HG03095 (cell line): Measurements from ENCODE around the gene BAHCC1.

Source experiments
- ATAC-seq: cut with Tn5 transposase; IDR thresholded peaks from one replicate; pipeline ENCODE4 v1.9.1; 2021; ENCODE audit warnings: moderate library complexity; ENCODE audit not compliant: unreplicated experiment

Gene BAHCC1

DNA sequence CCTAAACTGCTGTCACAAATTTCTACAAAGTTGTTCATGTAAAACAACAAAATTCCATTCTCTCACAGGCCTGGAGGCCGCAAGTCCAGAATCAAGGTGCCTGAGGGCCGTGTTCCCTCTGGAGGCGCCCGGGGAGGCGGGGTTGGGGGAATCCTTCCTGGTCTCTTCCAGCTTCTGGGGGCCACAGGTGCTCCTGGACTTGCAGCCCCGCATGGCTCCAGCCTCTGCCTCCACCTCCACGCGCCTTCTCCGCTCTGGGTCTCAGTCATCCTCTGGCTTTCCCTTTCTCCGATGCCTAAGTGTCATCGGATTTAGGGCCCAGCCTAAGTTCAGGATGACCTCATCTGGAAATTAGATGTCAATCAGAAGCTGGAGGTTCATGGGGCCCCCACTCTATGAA lies 28.6 kb upstream of the BAHCC1 start:
- no peak for ATAC-seq

DNA sequence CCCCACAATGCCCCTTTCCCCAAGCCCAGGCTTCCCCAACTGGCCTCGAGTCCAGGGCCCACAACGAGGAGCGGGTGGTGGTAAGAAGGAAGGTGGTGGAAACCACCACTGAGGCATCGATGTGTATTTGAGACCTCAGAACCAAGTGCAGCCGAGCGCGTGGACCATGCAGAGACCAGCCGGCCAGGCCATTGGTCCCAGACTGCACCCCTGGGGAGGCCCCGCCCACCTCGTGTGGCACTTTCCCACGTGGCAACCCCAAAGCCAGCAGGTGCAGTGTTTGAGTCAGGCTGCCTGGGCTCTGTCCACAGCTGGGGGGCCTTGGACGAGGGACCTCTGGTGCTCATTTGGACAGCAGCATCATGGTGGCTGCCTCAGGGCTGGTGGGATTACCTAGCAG lies 28.1 kb upstream of the BAHCC1 start:
- no peak for ATAC-seq

DNA sequence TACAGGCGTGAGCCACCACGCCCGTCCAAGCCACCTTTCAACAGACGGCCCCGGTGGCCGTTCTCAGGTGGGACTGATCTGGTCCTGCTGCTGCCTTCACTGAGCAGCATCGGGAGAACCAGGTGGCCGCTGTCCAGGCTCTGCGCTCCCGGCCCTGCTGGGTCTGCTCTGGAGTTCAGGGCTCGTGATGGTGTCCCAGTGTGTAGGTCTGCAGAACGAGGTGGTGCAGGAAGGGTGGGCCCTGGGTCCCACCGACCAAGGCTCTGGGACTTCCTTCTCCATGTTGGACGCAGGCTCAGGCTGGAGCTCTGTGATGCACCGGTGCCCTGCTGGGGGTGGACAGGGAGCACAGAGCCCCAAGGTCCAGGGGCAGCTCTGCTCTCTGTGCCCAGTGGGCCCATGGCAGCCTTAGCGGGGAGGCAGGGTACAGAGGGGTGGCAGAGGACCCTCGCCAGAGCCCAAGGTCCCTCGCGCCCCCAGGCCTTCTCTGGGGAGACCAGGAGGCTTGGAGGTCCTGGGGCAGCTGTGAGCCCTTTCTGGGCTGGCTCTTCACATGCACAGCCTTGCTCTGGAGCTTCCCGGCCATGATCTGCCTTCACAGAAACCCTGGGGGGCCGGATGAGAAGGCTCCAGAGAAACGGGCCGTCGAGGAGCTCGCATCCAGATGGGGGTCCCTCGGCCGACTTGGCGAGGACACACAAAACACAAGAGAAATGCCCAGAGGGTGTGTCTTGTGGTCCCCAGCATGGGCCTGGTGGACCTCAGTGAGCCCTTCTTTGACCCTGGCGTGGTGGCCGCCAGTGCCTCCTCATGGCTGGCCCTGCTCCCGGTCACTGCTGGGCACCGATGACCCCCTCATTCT lies 26.9 kb upstream of the BAHCC1 start:
- no peak for ATAC-seq

DNA sequence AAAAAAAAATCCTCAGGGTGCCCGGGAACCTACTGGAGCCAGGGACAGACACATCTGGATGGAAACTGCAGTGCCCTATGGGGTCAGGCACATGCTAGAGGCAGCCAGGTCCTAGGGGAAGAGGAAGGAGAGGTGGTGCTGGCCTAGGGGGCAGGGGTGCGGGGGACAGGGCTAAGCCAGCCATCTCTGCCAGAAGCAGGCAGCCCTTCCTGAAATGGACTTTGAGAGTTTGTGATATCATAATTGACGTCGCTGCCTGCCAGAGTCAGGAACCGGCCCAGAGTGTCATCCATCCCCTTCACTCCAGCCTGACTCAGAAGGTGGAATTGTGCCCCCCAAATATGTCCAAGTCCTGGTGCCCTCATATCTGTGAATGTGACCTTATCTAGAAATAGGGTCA lies 25.0 kb upstream of the BAHCC1 start:
- ATAC-seq = no peak

DNA sequence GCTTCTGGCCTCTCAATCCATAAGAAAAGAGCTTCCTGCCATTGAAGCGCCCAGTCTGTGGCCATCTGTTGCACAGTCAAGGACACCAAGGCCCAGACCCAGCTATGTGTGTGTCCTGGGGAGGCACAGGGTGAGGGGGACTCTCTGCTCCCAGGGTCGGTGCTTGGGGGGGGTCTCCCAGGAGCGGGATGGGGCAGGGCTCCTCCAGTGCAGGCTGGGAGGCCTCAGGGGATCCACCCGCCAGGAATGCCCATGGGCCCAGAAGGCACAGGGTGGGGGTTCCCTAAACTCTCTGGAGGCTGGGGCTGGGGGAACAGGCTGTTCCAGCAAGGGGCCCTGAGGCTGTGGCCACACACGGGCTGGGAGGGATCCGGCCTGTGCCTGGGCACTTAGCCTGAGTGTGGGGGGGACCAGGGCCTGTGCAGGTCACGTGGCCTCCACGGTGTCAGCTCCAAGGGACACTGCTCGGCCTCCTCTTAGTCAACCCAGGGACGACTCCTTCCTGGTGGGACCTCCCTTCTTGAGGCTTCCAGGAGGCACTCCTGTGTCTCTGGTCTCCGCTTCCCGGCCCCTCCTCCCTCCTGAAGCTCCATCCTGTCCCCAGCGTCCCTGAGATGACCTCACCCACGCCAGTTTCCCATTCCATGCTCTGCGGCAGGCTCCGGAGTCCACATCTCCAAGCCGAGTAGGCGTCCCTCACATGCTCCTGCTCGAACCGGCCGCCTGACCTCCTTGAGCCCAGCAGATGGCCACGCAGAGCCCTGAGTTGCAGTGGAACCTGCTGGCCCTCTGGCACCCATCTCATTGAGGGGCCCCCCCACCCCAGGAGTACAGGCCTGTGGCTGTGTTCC lies 23.1 kb upstream of the BAHCC1 start:
- no peak for ATAC-seq

DNA sequence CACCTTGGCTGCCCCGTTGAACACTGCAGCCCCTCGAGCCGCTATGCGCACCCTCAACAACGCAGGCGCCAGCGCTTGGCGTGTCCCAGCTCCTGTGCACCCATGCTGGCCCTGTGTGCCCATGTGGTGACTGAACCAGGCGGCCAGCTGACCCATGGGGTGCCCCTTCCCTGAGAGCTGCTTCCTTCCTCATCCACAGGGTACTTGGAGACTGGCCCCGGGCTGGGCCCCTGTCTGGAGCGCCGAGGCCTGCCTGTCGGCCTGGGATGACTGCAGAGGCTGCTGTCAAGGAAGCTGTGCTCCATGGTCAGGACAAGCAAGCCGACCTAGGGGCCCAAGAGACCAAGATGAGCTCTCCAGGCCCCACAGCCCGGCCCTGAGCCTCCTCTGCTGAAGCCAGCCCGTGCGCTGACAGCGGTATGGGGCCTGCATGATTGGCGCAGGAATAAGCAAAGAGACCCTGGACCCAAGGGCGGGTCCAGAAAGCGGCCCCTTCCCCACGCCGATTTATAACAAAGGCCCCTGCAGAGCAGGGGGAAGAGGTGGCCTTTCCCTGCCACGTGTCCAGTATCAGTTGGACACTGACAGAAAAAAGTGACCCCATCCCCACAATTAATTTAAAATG lies 21.6 kb upstream of the BAHCC1 start:
- ATAC-seq = no peak

DNA sequence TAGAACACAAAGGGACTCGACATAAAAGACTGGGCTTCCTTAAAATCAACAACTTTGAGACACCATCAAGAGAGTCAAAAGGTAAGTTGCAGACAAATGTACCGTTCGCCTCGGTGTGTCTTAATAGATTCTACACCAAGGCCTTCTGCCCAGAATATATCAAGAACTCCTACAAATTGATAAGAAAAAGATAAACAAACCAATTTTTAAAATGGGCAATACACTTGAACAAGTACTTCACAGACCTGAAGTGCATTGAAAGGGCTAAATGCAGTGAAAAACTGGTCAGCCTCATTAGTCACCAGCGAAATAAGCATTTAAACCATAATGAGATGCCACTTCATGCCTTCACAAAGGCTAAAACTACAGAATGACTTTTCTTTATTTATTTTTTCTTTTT lies 20.4 kb upstream of the BAHCC1 start:
- no peak for ATAC-seq

DNA sequence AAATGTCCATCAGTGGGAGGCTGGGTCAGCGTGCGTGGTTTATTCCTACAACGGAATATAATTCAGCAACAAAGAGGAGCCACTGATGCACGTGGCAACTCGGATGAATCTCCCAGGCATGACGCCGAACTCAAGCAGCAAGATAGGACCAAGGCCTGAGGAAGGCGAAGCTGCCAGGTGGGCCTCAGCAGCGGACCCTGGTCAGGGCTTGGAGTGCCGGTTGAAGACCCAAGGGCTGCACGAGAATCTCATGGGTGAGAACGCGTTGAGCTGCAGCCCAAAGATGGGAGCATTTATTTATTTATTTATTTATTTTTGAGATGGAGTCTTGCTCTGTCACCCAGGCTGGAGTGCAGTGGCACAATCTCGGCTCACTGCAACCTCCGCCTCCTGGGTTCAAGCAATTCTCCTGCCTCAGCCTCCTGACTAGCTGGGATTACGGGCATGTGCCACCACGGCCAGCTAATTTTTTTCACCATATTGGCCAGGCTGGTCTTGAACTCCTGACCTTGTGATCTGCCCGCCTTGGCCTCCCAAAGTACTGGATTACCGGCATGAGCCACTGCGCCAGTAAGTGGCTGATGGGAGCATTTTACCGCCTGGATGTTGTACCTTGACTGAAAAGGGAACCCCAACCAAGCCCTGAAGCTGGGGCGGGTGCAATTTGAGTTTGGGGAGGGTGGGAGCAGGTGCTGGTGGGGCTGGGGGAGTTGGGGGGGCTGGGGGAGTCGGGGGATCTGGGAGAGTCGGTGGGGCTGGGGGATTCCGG lies 18.1 kb upstream of the BAHCC1 start:
- ATAC-seq = no peak

DNA sequence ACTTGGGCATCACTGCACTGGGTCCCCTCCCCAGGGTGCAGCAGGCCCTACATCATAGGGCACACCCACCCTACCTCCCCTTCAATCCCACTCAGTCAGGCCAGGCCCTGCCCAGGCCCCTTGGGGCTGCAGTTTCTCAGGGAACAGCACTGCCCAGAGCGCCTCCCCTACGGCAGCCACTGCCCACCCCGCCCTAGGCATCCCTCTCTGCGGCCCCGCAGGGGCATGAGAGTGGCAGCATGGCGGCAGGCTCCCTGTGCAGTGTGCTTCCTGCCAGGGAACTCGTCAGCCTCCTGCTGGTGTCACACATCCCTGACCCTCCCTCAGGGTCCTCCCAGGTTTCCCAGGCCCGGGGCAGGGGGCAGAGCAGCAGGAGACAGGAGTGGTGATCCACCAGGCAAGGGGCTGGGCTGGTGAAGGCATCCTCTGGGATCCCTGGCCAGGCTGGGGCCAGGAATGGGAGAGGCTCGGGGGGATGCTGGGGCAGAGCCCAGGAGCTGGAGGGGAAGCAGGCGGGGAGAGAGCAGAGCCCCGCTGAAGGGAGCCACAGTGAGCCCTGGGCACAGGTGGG lies 16.2 kb upstream of the BAHCC1 start:
- ATAC-seq = no peak

DNA sequence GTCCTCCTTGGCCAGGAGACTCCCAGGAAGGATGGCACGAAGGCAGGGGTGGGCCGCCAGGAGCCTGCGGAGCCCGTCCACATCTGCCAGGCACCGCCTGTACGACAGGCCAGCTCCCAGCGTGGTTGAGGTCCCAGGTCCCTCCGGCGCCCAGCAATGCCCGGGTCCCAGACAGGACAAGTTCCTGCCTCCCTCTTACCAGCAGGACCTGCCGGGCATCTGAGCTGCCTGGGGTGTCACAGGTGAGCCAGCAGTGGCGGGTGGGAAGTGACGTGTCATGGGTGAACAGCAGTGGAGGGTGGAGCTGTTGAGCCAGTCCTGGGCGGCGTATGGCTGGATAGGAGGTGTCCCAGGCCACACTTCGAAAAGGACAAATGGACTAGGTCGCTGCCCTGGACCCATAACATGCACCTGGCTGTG lies 15.7 kb upstream of the BAHCC1 start:
- ATAC-seq = no peak

DNA sequence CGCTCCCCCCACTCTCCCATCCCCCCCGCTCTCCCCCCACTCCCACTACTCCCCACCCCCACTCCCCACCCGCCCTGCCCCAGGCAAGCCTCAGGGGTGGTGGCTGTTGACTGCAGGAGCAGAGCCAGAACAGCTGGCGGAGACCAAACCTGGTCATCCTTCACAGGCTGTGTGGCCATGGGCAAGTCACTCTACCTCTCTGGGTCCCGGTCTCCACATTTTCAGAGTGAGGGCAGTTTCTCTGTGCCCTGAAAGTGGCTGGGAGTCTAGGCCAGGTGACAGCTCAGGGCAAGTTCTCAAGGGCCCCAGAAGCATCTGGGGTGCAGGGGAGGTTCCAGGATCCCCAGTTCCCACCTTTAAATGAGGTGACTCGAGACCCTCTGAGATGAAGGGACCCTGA lies 15.1 kb upstream of the BAHCC1 start:
- no peak for ATAC-seq

DNA sequence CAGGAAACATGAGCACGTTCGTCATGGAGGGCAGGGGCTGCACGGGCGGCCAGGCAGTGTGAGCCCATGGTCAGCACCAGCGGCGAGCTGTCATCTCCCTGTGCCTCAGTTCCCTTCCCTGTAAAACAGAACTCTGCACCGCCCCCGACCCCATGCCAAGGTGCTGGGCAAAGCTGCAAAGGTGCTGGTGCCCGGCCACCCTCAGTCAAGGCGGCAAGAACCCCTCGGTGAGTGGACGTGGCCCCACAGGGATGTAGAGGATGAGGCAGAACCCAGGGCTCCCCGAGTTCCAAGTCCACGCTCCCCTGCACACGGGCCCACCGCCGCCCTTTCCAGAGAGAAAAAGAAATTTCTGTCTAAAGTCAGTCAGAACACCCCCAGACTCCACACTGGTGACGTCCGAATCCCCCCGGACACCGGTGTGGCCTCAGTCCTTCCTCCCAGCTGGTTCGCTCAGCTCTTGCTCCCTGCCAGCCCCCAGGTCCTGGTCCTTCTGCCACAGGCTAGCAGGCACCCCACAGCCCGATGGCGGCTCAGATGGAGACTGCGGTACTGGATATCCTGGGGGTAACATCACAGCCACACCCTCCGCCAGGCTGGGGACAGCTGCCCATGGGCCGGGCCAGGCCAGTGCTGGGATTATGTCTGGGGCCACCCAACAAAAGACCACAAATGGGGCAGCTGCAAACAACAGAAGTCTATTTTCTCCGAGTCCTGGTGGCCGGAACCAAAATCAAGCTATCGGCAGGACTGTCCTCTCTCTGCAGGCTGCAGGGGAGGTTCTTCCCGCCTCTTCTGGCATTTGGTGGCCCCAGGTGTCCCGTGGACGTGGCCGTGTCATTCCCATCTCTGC lies 14.4 kb upstream of the BAHCC1 start:
- no peak for ATAC-seq

DNA sequence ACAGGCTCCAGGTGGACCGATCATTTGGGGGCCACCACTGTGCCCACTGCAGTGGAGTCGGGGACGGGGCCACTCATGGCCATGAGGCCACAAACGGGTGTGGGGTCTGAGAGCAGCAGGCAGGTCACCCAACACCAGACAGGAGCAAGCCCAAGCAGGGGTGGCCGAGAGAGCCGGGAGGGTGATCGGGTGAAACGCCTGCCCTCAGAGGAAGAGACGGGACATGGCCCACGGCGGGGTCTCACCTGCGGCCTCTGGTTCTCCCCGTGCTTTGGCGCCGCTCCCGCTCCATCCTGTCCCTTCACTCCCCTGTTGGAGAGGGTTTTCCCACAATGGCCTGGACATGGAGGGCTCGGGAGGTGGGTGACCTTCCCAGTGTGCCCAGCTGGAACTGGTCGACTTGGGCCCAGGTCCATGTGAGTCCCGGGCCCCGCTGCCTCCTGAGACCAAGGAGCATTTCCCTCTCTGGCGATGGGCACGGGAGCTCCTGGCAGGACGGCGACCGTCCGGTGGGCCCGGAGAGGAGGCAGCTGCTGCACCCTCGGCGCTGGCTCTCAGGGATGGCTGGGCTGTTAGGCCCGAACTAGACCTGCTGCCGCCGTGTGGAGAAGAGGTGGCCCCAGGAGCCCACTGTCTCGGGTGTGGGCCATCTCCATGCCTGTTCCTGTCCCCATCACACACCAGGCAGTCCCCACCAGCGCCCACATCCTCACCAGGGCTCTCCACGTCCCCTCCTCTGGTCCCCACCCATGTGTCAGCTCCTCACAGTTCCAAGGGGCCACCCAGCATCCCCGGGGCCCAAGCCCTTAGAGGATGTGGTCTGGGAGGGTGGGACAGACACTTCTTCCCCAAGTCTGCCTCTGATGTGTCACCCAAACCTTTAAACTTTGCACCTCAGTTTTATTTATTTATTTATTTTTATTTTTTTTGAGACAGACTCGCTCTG lies 13.4 kb upstream of the BAHCC1 start:
- no peak for ATAC-seq

DNA sequence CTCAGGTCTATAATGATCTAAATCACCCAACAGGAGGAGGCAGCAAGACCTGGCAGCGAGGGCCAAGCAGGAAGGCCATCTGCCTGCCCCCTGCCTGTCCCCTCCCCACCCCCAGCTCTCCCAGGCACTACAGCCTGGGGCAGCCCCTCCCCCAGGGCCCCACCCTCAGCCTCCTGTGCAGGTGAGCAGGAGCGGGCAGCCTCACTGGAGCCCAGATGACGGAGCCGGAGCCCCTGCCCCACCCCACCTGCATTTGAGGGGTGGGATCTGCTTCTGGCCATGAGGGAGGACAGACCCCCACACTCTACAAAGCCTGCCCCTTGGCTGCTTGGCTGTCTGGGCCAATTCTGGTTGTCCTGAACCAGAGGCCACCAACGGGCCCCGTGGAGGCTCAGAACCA lies 12.4 kb upstream of the BAHCC1 start:
- ATAC-seq = no peak

DNA sequence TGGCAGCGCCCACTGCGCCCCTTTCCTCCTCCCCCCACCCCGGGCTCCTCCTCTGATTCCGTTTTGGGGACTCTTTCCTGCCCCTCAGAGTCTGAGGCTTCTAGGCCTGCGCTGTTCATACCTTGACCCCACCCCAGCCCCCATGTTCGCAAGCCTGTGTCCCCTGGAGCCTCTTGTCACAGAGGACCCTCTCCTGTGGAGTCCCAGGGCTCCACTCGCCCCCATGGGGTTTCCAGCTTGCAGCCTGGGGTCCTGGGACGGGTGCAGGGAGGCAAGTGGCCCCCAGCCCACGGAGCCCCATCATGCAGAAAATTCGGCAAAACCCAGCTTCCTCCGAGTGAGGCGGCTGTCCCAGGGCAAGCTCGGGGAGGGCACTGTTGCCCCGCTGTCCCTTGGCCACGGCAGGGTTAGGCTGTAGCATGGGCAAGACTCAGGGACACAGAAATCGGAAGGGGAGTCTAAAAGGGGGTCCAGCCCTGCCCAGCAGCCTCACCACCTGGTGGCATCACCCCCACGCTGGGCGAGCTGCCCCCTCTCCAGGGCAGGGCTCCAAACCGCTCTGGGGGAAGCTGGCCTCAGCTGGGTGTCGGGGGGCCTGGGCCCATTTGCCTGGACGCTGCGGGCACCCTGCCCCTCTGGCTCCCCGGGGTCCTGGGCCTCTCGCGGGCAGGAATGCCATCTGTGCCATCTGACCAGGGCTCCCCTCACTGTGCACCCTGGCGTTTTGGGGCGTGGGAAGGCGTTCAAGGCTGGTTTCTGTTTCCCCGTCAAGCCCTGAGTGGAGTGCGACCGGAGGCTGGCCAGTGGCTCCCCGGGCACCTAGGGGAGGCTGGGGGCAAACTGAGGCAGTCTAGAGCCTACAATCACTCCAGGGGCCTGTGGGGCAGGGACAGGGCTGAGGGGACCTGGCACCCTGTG lies 11.5 kb upstream of the BAHCC1 start:
- ATAC-seq = no peak

DNA sequence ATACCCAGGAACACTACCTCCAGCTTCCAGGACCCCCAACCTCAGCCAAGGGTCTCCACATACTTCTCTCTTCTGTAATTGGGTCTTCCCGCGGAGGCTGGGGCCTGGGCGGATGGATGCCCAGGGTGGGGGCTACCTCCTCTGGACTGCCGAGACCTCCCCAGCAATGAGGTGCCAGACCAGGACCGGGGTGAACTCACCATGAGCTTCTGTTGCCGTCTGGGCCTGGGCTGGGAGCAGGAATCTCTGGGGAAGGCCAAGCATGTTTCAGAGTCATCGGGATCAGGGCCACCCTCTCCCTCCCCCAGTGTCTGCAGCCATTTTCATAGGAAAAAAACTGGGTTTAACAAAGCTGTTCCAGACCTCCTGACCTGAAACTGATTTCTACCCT lies 10.3 kb upstream of the BAHCC1 start:
- no peak for ATAC-seq

DNA sequence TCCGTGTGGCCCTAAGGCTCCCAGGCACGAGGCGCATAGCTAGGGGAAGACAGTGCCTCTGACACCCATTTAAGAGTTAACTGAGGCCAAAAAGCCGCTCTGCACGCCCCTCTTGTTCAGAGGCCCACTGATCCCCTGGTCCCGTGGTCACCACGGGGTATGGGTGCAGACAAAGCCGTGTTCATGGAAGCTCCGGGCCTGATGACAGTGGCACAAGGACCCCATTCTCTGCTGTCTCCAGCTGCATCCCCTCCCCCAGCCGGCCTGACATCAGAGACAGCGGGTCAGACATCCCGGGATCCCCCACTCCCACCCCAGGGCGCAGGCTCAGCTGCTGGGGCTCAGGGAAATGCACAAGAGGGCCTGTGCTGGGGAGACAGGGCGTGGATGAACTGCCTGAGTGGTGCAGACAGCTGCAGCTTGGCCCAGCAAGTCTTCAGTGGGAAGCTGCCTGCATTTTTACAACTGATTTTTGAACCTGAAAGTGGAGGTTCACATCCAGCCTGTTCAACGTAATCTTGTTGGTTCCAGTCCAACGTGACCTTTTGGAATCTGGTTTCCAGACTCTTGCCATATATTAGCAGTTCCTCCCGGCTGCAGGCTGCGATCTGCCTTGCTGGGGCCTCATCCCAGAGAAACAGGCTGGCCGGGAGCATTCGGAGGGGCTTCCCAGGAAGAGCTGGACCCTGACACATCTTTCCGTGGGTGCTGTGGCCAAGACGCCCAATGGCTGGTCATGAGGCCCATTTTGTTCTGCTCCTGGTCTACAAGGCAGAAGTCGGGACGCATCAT lies 9.7 kb upstream of the BAHCC1 start:
- no peak for ATAC-seq
